ENCODE data around the gene PYY.
"Not testable (repeated sequence)": the region's sequence is repeated elsewhere in the genome, so short reads cannot be mapped to it uniquely, and the experiment has no call there.

Gene PYY

DNA sequence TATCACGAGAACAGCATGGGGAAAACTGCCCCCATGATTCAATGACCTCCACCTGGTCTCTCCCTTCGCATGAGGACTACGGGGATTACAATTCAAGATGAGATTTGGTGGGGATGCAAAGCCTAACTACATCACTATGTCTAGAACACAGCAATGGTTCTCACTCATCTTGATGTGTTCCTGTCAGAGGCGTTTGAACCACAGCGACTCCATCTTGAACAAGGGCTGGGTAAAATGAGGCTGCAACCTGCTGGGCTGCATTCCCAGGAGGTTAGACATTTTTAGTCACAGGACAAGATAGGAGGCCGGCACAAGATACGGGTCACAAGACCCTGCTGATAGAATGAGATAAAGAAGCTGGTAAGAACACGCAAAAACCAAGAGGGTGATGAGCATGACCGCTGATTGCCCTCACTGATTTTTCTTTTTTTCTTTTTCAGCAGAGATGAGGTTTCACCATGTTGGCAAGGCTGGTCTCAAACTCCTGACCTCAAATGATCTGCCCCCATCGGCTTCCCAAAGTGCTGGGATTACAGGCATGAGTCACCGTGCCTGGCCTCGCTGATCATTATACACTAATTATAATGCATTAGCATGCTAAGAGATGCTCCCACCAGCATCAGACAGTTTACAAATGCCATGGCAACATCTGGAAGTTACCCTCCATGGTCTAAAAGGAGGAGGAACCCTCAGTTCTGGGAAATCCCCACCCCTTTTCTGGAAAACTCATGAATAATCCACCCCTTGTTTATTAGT is 8.5 kb downstream of the PYY start:
- DNase-seq (ENCODE audit: low read depth in 2 of 2): no peak

DNA sequence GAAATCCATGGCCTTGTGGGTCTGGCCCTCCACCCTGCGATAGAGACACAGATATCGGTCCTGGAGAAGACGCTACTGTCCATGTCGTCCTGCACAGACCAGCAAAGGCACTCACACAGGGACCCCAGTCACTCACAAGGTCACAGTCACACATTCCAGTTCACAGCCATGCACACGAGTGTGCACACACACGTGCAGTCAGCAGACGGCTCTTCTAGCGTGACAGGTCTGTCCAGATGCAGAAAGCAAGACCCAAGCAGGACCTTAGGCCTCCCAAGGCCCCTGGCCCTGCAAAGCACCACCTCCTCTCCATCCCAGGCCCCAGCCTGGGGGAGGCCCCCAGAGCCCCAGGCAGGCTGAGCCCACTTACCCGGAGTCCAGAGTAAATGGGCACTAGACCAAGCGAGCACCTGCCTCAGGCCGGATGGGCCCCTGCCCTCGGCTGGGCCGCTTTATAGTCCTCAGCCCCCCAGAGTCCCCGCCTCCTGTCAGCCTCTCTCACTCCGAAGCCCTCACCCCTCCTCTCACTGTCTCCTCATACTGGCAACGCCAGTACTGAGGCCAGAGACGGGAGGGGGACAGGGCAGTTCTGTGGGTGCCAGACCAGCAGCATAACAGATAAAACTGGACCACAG is 11.6 kb downstream of the PYY start, which contains the start of gene PPY:
Gene PPY (minus strand): TSS at position 426 of the 635 bp plus-strand sequence. CDS start 822 bp downstream, outside the sequence.
- no peak for DNase-seq (ENCODE audit: low read depth in 2 of 2)

DNA sequence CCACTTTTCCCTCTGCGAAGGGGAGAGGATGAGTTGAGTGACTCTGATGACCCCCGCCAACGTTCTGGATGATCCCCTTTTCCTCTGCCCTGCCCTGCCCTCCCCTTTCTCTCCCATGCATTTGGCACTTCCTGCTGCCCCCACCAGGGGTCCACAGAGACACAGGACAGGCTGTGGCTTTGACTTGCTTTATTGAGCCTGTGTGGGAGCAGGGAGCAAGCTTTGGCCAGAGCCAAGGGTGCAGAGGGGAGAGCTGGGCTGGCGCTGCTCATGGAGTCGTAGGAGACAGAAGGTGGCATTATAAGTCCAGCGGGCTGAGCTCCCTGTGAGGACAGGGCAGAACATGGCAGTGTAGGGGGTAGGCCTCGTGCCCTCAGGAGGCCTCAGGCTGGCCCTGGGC is 13.1 kb downstream of the PYY start:
- no peak for DNase-seq (ENCODE audit: low read depth in 2 of 2)

DNA sequence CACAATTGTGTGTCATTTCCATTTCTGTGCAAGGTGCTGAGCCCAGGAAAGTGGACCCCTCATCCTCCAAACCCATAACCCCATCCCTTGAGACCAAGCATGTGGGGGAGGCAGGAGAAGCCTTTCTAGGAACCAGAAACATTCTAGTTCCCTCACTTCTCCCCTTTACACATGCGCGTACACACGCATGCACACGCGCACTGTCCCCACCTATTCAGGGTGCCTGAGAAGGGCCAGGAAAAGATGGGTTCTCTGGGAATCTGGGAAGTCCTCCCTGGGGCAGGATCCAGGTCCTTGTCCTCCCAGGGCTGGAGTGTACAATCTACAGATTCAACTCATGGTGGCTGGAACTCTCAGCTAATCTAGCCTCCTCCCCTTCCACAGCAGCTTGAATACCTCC is 13.9 kb downstream of the PYY start:
- DNase-seq (ENCODE audit: low read depth in 2 of 2): no peak

DNA sequence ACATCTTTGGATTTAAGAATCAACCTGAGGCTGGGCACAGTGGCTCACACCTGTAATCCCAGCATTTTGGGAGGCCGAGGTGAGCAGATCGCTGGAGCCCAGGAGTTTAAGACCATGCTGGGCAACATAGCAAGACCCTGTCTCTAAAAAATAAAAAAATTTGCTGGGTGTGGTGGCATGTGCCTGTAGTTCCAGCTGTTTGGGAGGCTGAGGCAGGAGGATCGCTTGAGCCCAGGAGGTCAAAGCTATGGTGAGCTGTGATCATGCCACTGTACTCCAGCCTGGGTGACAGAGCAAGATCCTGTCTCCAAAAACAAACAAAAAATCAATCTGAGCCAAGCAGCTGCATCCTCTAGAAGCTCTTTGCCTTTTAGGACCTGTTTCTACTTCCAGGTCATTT is 14.3 kb downstream of the PYY start:
- DNase-seq (ENCODE audit: low read depth in 2 of 2): not testable (repeated sequence)

DNA sequence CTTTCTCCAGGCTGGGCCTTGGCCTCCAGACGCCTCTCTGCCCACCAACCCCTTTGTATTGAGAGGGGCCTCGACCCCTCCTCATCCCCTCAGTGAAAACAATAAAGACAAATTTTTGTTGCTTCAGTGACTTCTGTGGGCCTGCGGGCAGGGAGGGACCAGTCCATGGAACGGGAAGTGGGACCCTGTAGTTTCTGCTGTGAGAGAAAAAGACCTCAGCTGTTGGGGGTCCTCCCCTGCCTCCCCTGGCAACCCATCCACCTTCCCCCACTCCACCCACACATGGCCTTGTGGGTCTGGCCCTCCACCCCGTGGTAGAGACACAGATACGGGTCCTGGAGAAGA is 14.9 kb downstream of the PYY start:
- DNase-seq (ENCODE audit: low read depth in 2 of 2): no peak

DNA sequence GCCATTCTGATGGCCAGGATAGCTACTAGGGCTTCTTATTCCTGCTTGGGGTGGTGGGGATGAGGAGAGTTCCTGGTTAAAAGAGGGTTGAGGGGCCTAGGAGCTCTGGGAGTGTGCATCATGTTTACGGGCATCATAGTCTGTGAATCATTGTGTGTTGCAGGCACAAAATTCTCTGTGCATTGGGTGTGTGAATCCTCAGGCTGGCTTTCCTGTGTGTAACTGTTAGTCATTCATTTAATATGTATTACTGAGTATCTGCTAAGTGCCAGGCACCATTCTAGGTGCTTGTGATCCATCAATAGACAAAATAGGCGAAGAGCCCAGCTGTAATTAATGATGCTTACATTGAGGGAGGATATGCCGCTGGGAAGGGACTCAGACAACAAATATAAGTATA is 17.3 kb downstream of the PYY start:
- DNase-seq (ENCODE audit: low read depth in 2 of 2): no peak

DNA sequence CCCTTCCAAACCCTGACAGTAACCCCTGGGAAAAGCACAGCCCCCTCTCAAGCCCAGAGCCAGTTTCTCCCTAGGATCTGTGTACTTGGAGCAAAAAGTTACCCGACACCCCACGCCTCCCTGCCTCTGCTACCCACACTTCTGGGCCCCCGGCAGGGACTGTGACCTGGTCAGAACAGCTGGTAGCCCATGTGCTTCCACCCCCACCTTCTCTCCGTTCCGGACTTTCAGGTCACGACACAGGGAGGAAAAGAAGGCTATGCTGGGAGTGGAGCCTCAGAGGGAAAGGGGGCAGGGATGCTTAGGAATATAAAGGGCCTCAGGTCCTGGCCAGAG is 17.8 kb downstream of the PYY start:
- DNase-seq (ENCODE audit: low read depth in 2 of 2): no peak

DNA sequence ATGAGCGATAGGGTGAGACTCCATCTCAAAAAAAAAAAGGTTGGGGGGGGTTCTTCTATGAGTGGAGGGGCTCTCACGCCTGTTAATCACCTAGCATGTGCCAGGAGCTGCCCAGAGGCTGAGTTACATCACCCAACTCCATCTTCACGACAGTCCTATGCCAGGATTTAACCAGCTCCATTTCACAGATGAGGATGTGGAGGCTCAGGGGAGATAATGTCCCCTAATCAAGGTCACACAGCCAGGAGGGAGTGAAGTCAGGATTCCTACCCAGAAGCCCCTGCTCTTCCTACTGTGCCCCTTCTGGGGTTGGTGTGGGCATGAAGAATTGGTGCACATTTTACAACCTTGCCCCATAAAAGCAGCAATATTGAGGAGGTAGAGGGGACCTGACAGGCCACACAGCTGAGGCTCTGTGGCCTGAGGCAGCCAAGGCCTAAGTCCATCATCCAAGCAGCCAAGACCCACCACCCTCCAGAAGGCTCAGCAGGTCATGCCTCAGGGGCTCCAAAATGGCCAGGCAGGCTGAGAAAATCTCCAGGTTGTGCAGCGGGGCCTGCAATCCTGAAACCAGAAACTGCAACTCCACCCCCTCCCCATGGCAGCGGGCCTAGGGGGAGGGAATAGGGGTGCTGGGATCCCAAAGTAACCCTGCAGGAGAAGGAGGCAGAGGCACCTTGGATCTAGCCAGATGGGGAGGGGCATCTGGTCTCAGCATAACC is 18.4 kb downstream of the PYY start:
- DNase-seq (ENCODE audit: low read depth in 2 of 2): no peak

DNA sequence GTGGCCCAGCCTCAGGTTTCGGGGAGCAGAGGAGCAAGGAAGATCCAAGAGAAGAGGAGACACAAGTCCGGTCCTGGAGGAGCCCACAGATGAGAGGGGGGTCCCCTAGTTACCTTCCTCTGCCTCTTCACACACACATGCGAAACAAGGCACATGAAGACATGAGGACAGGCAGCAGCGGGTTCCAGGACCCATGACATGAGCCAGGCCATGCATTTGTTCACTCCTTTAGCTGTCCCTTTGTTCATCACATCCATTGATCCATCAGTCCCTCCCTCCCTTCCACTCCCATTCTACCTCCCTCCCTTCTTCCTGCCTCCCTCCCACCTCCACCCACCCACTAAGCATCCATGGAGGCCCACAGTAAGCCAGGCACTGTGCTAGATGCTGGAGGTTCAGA is 20.8 kb downstream of the PYY start:
- no peak for DNase-seq (ENCODE audit: low read depth in 2 of 2)

DNA sequence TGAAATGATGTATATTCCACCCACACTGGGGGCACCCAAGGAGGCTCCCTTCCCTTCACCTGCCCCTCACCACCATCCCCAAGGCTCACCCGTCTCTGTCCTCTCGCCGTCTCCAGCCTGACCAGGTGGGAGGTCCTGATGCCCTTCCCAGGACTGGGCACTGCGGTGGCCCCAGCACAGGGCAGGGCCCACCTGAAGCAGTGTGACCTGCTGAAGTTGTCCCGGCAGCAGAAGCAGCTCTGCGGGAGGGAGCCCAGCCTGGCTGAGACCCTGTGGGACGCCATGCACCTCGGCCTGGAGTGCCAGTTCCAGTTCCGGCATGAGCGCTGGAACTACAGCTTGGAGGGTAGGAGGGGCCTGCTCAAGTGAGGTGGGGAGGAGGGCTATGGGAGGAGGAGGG is 21.4 kb downstream of the PYY start:
- DNase-seq (ENCODE audit: low read depth in 2 of 2): no peak

DNA sequence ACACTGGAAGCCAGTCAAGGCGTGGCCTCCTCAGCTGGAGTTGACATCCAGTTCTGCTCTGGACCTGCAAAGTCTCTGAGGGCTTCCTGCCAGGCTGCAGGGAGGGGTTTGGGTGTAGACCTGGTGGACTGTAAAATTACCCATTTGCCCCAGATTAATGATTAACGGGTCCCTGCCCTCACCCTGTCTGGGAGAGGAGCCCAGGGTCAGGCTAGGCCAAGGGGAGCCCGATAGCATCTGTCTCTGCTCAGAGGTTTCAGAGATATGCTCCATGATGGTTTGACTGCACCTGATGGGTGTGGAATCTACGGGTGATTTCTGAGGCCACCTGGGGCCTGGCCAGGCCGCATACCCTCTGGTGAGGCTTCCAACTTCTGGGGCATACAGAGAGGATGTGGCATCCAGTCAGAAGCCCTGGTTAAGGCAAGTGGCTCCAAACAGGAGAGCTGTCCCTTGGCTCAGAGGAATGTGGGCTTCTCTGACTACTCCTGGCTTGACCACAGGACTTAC is 22.6 kb downstream of the PYY start:
- no peak for DNase-seq (ENCODE audit: low read depth in 2 of 2)

DNA sequence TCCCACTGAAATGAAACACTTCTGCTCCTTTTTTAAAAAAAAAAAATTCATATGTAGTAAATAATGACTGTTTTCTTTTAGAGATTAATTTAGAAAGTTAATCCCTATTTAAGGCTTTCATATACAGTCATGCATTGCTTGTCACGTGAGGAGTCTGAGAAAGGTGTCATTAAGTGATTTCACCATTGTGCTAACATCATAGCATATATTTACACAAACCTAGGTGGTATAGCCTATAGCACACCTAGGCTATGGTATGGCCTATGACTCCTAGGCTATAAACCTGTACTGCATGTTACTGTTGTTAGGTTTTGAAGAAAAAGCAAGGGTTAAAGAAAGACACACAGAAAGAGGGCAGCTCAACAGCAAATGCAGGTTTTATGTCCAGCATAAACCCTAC is 25.1 kb downstream of the PYY start:
- DNase-seq (ENCODE audit: low read depth in 2 of 2): no peak

DNA sequence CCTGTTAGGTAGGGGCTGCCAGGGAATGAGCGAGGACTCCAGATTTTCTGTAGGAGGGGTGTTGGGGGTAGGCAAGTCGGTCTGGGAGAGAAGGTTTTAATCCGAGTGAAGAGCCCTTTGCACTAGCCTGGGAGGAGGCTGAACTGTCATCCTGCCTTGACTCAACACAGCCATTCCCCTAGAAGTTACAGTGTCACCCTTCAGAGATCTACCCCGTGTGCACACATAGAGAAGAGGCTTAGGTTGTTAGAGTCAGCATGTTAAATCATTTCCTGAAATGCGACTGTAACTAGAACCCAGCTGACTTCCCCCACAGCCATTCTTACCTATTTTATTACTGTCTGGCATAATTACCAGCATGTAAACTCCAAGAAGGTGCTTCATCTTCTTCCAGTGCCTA is 25.8 kb downstream of the PYY start:
- not testable (repeated sequence) for DNase-seq (ENCODE audit: low read depth in 2 of 2)

DNA sequence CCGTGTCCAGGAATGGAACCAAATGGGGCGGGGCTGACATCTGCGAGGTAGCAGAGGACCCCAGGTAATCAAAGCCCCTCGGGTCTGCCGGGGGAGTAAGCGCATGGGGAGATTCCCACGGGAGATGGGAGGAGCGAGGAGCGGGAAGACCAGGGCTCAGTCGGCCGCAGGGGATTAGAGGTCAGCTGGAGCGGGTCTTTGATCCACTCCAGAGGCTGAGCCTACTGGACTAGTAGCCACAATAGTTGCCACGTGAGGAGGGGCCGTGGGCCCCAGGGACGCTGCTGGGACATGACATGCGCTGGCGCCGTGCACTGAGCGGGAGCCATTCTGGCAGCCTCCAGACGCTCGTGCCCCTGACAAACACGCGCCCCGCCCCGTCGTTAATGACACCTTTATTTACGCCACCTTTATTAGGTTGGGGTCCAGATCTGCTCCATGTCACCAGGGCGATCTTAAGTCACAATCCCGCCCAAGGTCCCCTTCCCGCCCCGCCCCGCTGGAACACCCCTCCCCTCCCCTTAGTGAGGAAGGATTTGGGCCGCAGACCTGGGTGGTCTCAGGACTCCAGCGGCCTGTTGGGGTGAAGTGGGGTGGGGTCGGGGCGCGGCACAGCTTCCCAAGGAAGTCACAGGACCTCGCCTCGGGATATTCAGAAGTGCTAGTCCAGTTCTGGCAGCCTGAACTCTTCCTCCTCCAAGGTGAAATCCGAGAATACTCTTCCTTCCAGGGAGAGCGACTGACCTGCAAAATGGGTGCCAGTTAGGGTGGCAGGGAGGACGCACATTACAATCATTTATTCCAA is 26.5 kb downstream of the PYY start:
- no peak for DNase-seq (ENCODE audit: low read depth in 2 of 2)

DNA sequence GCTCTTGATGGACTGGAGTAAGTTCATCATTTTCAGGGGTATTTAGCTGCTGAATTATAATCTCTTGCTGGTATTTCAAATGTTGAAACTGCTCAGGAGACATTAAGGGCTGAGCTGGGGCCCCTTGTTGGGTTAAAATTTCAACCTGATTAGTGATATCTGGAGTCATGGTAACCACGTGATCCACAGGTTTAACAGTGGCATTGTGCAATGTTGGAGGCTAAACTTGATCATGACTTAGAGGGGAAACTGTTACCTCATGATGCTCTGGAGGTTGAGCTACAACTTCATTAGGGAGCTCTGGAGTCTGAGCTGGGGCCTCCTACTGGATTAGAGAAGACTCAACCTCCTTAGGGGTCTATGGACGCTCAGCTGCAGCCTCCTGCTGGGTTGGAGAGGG is 29.2 kb downstream of the PYY start:
- DNase-seq (ENCODE audit: low read depth in 2 of 2): no peak

DNA sequence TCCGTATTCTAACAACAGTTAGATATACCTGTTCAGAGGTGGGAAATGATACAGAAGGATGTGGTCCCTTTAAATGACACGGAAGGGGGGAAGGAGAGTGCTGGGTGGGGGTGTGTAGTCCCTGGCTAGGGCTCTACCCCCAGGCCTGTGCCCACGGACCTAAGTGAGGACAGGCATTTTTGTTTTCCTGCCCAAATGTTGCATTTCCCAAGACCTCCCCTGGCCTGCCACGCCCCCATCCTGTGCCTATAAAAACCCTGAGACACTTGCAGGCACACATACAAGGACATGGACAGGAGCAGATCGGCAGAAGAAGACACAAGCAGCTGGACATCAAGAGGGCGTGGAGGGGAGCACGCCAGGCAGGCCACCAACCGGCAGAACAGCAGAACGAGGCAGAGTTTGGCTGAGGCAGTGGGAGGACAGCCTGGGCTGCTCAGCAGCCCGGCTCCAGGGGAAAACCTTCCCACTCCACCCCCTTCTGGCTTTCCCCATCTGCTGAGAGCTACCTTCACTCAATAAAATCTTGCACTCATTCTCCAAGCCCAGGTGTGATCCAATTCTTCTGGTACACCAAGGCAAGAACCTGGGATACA is 33.1 kb downstream of the PYY start:
- no peak for DNase-seq (ENCODE audit: low read depth in 2 of 2)

DNA sequence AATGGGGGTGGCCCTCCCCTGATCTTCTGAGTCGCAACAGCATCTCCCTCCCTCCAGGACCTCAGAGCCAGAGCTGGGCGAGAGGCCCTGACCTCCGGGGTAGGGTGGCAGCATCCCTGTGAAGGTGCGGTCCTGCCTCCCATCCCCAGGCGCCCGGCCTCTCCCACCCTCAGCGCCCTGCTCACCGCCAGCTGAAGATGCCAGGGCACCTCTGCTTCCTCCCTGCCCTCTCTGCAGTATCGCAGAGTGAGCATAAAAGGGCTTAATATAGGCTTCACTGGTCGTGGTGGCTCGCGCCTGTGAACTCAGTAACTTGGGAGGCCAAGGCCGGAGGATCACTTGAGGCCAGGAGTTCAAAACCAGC is 35.7 kb downstream of the PYY start:
- DNase-seq (ENCODE audit: low read depth in 2 of 2): no peak

DNA sequence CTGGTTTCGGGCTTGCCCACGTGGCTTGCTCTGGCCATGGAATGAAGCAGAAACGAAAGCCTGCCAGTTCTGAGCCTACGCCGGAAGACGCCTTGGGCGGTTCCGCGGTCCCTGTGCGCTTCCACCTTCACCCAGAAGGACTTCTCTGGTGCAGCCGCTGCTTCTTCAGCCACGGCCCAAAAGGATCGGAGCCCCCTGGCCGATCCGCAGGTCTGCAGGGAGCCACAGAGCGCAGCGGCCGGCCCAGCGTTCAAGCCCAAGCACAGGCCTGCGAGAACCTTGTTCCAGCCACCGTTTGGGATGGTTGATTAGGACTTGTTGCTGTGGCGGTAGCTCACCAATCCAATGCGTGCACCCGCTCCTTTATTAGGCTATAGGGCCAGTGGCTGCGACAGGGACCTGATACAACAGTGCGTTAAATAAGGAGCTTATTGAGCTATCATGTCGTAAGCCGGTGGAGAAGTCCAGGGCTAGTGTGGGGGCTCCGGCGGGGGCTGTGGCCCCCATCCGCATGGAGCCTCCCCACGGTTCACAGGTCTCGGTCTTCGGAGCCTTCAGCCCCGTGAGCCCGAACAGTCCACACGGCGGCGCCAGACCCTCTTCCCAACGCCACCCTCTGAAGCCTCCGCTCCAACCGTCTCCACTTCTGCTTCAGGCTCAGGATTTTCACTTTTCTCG is 36.3 kb downstream of the PYY start:
- DNase-seq (ENCODE audit: low read depth in 2 of 2): no peak

DNA sequence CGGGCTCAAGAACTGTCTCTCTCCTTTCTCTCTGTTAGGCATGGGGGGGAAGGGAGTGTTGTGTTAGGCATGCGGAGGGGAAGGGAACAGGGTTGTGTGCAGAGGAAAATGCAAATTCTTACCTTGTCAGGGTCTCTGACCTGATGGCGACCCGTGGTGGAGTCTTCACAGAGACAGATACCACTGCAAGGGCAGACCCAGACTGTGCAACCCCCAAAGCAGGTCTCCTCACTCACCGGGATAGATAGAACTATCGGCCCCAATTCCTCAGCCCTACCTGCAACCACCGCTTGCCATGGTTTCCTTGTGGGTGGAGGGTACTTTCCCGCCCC is 36.8 kb downstream of the PYY start:
- DNase-seq (ENCODE audit: low read depth in 2 of 2): no peak

DNA sequence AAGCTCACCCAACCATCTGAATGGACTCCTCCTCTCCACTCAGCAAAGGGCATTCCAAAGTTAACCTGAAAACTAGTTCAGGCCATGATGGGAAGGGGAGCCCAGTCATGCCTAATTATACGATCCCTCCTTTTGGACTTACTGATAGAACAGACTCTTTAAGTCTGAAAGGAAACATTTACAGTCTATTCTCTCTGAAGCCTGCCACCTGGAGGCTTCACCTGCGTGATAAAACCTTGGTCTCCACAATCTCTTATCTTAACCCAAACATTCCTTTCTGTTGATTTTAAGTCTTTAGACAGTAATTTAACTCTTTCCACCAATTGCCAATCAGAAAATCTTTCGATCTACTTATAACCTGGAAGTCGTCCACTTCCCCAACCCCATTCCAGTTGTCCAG is 37.4 kb downstream of the PYY start:
- no peak for DNase-seq (ENCODE audit: low read depth in 2 of 2)

Measured in stimulated activated CD8-positive, alpha-beta memory T cell treated with anti-CD3 and anti-CD28 coated beads, Interleukin-7, amount 100 ng/mL, for 1 hour (primary cell).